Measurements from ENCODE around the gene KRT33B. TPM values are rescaled to one million over a fixed set of nuclear protein-coding genes. Genes with fewer than 3 reads are reported as not detected.
"Not testable (repeated sequence)": the region's sequence is repeated elsewhere in the genome, so short reads cannot be mapped to it uniquely, and the experiment has no call there.

The KRT33B gene
- total RNA-seq, 1 donor from 2014 or later = not detected

DNA sequence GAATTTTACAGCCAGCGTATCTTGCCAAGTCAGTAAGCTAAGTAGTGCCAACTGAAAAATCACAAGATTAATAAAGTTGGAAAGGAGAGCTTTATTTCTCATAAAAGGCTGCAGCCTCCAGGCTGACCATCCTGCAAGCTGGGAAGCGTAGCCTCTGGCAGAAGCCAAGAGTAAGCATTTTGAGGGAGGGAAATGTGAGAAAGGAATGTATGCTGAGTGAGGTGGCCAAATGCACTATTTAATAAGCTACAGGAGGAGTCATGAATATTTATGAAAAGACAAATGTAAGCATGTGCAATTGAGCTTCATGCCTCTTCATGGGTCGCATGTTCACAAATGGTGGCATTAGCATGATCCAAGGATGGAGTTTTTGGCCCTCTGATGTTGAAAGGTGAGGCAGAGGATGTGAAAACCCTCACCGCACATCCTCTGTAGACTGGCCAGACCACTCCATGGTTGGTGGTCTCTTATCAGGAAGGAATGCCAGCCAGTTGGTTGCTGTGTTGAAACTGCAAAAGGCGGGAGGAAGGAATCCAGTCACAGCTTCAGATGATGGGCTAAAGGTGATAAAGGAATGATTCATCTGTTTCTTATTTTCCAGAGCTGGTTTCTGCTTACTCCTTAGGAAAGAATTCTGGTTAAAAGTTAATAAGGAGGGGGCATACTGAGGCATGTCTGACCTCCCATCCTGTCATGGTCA is 9.2 kb downstream of the KRT33B start:
- no peak for DNase-seq (ENCODE audit: low spot score, unreplicated experiment)
- H3K27ac Mint-ChIP-seq = no peak overlapping the region
- H3K9me3 Mint-ChIP-seq (ENCODE audit: low read depth) = peaks cover 8% of the 10 kb centered on the region
- H3K4me1 Mint-ChIP-seq (ENCODE audit: low read depth) = no peaks in the 10 kb centered on the region
- no peaks in the 10 kb centered on the region for H3K36me3 Mint-ChIP-seq (ENCODE audit: insufficient read depth)
- TF ChIP-seq, protein P1, sequence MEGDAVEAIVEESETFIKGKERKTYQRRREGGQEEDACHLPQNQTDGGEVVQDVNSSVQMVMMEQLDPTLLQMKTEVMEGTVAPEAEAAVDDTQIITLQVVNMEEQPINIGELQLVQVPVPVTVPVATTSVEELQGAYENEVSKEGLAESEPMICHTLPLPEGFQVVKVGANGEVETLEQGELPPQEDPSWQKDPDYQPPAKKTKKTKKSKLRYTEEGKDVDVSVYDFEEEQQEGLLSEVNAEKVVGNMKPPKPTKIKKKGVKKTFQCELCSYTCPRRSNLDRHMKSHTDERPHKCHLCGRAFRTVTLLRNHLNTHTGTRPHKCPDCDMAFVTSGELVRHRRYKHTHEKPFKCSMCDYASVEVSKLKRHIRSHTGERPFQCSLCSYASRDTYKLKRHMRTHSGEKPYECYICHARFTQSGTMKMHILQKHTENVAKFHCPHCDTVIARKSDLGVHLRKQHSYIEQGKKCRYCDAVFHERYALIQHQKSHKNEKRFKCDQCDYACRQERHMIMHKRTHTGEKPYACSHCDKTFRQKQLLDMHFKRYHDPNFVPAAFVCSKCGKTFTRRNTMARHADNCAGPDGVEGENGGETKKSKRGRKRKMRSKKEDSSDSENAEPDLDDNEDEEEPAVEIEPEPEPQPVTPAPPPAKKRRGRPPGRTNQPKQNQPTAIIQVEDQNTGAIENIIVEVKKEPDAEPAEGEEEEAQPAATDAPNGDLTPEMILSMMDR (IDR thresholded peaks at IDR 0.05; ENCODE audit: unreplicated experiment) = no peak
- H3K27me3 Mint-ChIP-seq = peaks cover 6% of the 10 kb centered on the region
- no peak overlapping the region for H3K4me3 Mint-ChIP-seq (ENCODE audit: low read depth)

DNA sequence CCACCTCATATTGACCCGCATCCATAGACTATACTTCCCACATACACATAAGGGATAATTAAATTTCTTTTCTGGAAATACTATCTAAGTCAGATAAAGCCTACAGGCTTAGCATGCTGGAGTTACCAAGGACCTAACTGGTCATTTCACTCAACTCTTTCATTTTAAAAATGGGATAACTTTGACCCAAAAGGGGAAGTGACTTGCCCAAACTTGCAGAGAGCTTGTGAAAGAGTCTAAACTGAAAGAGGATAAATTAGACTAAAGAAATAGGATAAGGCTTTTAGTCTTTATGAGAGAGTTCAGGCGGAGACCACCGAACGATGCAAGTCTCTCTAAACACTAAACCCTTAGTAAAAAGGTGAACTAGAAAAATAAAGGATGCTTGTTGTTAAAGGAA is 15.1 kb downstream of the KRT33B start:
- Mint-ChIP-seq H3K27ac (no peak overlapping the region), H3K36me3 (ENCODE audit: insufficient read depth) (no peaks in the 10 kb centered on the region), H3K4me3 (ENCODE audit: low read depth) (no peak overlapping the region), H3K9me3 (ENCODE audit: low read depth) (peaks cover 8% of the 10 kb centered on the region), H3K4me1 (ENCODE audit: low read depth) (no peaks in the 10 kb centered on the region), H3K27me3 (peaks cover 19% of the 10 kb centered on the region)
- DNase-seq (ENCODE audit: low spot score, unreplicated experiment) = no peak
- TF ChIP-seq, protein P1 (IDR thresholded peaks at IDR 0.05; ENCODE audit: unreplicated experiment) = no peak

DNA sequence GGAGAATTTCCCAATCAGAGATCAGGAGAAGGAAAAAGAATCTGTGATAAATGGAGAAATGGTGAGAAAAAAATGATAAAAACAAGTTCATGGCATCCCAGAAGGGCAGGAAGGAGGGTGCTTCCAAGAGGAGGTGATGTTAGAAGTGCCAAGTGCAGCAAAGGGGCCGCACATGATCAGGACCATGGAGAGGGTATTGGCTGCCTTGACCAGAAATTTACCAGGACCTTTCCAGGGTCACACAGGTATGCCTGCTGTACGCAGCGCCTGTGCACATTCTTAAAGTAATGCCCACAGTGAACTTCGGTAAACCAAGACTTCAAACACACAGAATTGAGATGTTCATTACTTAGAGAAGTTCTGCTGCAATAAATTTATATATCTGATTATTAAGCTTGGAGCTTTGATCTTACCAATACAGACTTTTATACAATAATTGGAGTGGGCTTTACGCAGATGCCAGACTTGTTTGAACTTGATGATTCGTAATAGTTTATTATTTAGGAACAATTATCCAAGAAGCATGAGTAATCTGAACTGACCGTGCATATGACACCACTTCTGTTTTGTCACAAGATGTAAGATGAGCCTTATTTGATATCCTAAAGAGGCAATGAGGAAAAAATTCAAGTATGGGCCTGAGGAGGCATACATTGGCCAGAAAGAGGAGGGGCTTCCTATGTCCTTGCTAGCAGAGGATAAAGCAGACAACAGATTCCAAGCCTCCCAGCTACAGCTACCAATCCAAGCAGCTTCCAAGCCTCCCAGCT is 16.8 kb downstream of the KRT33B start:
- TF ChIP-seq, protein P1 (IDR thresholded peaks at IDR 0.05; ENCODE audit: unreplicated experiment) = no peak
- Mint-ChIP-seq H3K4me1 (ENCODE audit: low read depth) (no peaks in the 10 kb centered on the region), H3K36me3 (ENCODE audit: insufficient read depth) (no peaks in the 10 kb centered on the region), H3K9me3 (ENCODE audit: low read depth) (peaks cover 8% of the 10 kb centered on the region), H3K4me3 (ENCODE audit: low read depth) (no peak overlapping the region), H3K27me3 (peaks cover 19% of the 10 kb centered on the region), H3K27ac (no peak overlapping the region)
- DNase-seq (ENCODE audit: low spot score, unreplicated experiment) = no peak

DNA sequence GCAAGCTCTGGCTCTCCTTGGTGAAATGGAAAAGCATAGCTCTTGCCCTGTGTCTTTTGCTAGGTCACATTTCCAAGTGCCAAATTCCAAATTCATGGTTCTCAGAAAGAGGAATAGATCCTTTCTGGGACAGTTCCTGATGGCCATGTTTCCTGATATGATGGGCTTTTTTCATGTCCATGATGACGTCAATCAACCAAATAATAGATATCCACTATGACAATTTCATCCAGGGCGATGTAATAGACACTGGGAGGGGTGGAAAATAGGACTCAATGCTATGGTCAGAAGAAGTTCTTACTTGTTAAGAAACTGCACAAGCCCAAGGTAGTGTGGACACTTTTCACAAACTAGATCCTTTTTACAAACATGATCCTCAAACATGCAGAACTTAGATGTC is 18.4 kb downstream of the KRT33B start:
- H3K36me3 Mint-ChIP-seq (ENCODE audit: insufficient read depth) = no peaks in the 10 kb centered on the region
- peaks cover 4% of the 10 kb centered on the region for H3K9me3 Mint-ChIP-seq (ENCODE audit: low read depth)
- no peak for DNase-seq (ENCODE audit: low spot score, unreplicated experiment)
- H3K4me3 Mint-ChIP-seq (ENCODE audit: low read depth) = no peak overlapping the region
- TF ChIP-seq, protein P1 (IDR thresholded peaks at IDR 0.05; ENCODE audit: unreplicated experiment) = no peak
- H3K4me1 Mint-ChIP-seq (ENCODE audit: low read depth) = no peaks in the 10 kb centered on the region
- H3K27ac Mint-ChIP-seq = no peak overlapping the region
- peaks cover 13% of the 10 kb centered on the region for H3K27me3 Mint-ChIP-seq

DNA sequence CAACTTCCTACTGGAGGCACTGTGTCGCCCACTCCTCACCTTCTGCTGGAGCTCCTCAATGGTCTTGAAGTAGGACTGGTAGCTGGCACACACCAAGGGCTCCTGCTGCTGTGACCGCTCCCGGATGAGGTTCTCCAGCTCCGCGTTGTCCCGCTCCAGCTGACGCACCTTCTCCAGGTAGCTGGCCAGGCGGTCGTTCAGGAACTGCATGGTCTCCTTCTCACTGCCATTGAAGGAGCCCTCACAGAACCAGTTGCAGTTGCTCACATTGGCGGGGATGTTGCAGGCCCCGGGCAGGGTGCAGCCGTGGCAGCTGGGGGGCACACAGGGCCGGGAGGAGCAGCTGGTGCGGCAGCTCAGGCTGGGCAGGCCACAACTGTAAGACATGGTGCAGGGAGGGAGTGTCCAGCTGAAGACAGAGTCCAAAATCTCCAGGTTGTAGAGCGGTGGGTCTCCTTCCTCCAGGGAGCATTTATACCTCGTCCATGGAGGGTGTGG is 19.2 kb downstream of the KRT33B start, which contains the start of gene KRT33A:
KRT33A (minus strand) TSS at position 448 of the 498 bp plus-strand sequence; CDS start at position 387, 61 bp downstream.
- H3K9me3 Mint-ChIP-seq (ENCODE audit: low read depth); DNase-seq (ENCODE audit: low spot score, unreplicated experiment); H3K27ac Mint-ChIP-seq; H3K4me3 Mint-ChIP-seq (ENCODE audit: low read depth); H3K36me3 Mint-ChIP-seq (ENCODE audit: insufficient read depth); H3K4me1 Mint-ChIP-seq (ENCODE audit: low read depth): not testable (repeated sequence)
- H3K27me3 Mint-ChIP-seq = peaks cover 13% of the 10 kb centered on the region
